ENCODE data around the gene DLX4. TPM values are rescaled to one million over a fixed set of nuclear protein-coding genes. Genes with fewer than 3 reads are reported as not detected.
A peak's percentile ranks its signal among the peaks of the same experiment; 100 is the strongest.

DLX4 gene
- total and polyA plus RNA-seq, 10 of the 15 experiments (the other 5 are each of a cell fraction or from before 2014, with no cell fraction given) = 0.05 to 0.29 (median 0.15) TPM

DNA sequence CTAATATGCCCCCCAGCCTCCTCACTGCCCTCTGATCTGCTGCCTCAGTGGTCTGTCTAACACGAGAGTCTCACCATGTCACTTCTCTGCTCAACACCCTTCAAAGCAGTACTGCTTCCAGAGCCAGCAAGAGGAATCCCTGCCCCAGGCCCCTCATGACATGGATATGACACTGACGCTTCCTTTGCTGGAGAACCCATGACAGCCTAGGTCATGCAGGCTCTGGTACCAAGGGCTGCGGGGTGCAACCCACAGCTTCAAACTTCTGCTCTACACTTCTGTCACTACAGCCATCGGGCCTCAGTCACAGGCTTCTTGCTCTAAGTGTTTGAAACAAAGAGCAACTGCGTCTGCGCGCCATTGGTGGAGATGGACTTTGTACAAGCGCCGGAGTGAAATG lies 32.6 kb upstream of the DLX4 start:
- WGBS (ENCODE audit: insufficient coverage, insufficient replicate concordance, low lambda C conversion rate, missing lambda C conversion rate) = 57% methylated on average over 9 of the region's 9 CpGs

DNA sequence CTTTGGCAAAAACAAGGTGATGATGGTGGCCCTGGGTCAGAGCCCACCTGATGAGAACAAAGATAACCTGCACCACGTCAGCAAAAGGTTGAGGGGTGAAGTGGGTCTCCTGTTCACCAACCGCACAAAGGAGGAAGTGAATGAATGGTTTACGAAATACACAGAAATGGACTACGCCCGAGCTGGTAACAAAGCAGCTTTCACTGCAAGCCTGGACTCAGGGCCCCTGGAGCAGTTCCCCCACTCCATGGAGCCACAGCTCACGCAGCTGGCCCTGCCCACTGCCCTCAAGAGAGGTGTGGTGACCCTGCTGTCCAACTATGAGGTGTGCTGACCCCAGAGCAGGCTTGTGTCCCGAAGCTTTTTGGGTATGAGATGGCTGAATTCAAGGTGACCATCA lies 29.7 kb upstream of the DLX4 start:
- no peak for DNase-seq (ENCODE audit: low read depth, low spot score)
- SMC1A ChIA-PET (ENCODE audit: uncharacterized antibody, unreplicated experiment) = no interaction called here
- no peaks in the 10 kb centered on the region for H3K79me2 ChIP-seq (ENCODE audit: control insufficient read depth, insufficient read depth, low read length)
- H3K4me3 ChIP-seq = no peak overlapping the region
- H3K27ac ChIP-seq (ENCODE audit: control insufficient read depth, insufficient read depth) = no peak overlapping the region
- no peak overlapping the region for H3K9ac ChIP-seq (ENCODE audit: control insufficient read depth, insufficient read depth, low read length)
- no peaks in the 10 kb centered on the region for H3K9me3 ChIP-seq (replicated peaks; ENCODE audit: control insufficient read depth, insufficient read depth, low read length)
- WGBS (ENCODE audit: insufficient coverage, insufficient replicate concordance, low lambda C conversion rate, missing lambda C conversion rate) = 36% methylated on average over 7 of the region's 7 CpGs
- no peaks in the 10 kb centered on the region for H3K4me1 ChIP-seq (ENCODE audit: control insufficient read depth, insufficient read depth, low read length)
- H3K4me2 ChIP-seq (ENCODE audit: control insufficient read depth, insufficient read depth) = no peak overlapping the region
- H3K36me3 ChIP-seq (ENCODE audit: control insufficient read depth in 2 of 2, insufficient read depth in 2 of 2, low read length in 1 of 2) = no peaks in the 10 kb centered on the region
- intact Hi-C loops (cut with micrococcal nuclease; ENCODE audit: unreplicated experiment) = no loop called here
- POLR2A ChIA-PET = interaction anchor here (0.5 kb wide), 1 partner anchor 51 kb away, joined by 4 read pairs; no protein-coding TSS in a partner anchor
- TF ChIP-seq BMI1 (IDR thresholded peaks at IDR 0.05; ENCODE audit: borderline replicate concordance) = no peak
- TF ChIP-seq SPI1 (IDR thresholded peaks at IDR 0.05; ENCODE audit: borderline replicate concordance, insufficient read depth, low read depth, low read length) = 0 out of 2 replicates have a peak, but pooled peaks have one; percentile 14
- TF ChIP-seq ZNF24 (IDR thresholded peaks at IDR 0.05) = no peak
- no peak for FAIRE-seq
- RAD21 ChIA-PET (ENCODE audit: unreplicated experiment) = no interaction called here
- in situ Hi-C loops (cut with MboI) = no loop called here
- BruUV-seq (replicated peaks) = no TSS peak
- CTCF ChIA-PET = interaction anchor here (0.9 to 3.1 kb wide), 2 partner anchors 13 to 155 kb away, joined by 3 to 14 read pairs; no protein-coding TSS in a partner anchor
- H2AFZ ChIP-seq (ENCODE audit: control insufficient read depth, low read depth, low read length) = no peak overlapping the region
- H4K20me1 ChIP-seq (ENCODE audit: control insufficient read depth, insufficient read depth) = no peaks in the 10 kb centered on the region
- no peak for ATAC-seq
- peaks cover 1 to 6% of the 10 kb centered on the region in 2 experiments; a peak in 2 of 4 replicates for H3K27me3 ChIP-seq (replicated peaks in 1 of 2; ENCODE audit: control insufficient read depth in 2 of 2, insufficient read depth in 2 of 2, low read length in 1 of 2)

More for the DNA sequence above, 32.6 kb upstream of the DLX4 start:
- no TSS peak for BruUV-seq (replicated peaks)
- Histone ChIP-seq H3K9me3 (replicated peaks; ENCODE audit: control insufficient read depth, insufficient read depth, low read length) (no peaks in the 10 kb centered on the region), H3K79me2 (ENCODE audit: control insufficient read depth, insufficient read depth, low read length) (no peaks in the 10 kb centered on the region), H3K27ac (ENCODE audit: control insufficient read depth, insufficient read depth) (no peak overlapping the region), H3K4me3 (no peak overlapping the region), H3K9ac (ENCODE audit: control insufficient read depth, insufficient read depth, low read length) (no peak overlapping the region), H3K27me3 (replicated peaks in 1 of 2; ENCODE audit: control insufficient read depth in 2 of 2, insufficient read depth in 2 of 2, low read length in 1 of 2) (peaks cover 2 to 5% of the 10 kb centered on the region in 2 experiments; a peak in 3 of 4 replicates), H3K36me3 (ENCODE audit: control insufficient read depth in 2 of 2, insufficient read depth in 2 of 2, low read length in 1 of 2) (no peaks in the 10 kb centered on the region), H2AFZ (ENCODE audit: control insufficient read depth, low read depth, low read length) (no peak overlapping the region), H3K4me1 (ENCODE audit: control insufficient read depth, insufficient read depth, low read length) (no peaks in the 10 kb centered on the region), H3K4me2 (ENCODE audit: control insufficient read depth, insufficient read depth) (no peak overlapping the region), H4K20me1 (ENCODE audit: control insufficient read depth, insufficient read depth) (no peaks in the 10 kb centered on the region)
- no peak for TF ChIP-seq PBX3 (IDR thresholded peaks at IDR 0.05; ENCODE audit: insufficient replicate concordance, low read depth, low read length)
- no peak for TF ChIP-seq NFYA (IDR thresholded peaks at IDR 0.05; ENCODE audit: borderline replicate concordance, low read depth, low read length)
- no peak for TF ChIP-seq ZZZ3 (IDR thresholded peaks at IDR 0.05; ENCODE audit: control insufficient read depth, insufficient read length, low read depth)
- ATAC-seq (no peak), DNase-seq (ENCODE audit: low read depth, low spot score) (no peak), FAIRE-seq (no peak)
- ChIA-PET POLR2A (no interaction called here), CTCF (no interaction called here), RAD21 (ENCODE audit: unreplicated experiment) (no interaction called here), SMC1A (ENCODE audit: uncharacterized antibody, unreplicated experiment) (no interaction called here)
- in situ Hi-C loops (cut with MboI) = no loop called here
- intact Hi-C loops (cut with micrococcal nuclease; ENCODE audit: unreplicated experiment) = no loop called here
